ENCODE results near the gene CRYL1.

CRYL1 gene

GRCh38 chr13:20401931-20402856, 123.5 kb downstream of the CRYL1 start:
- no peak for TF ChIP-seq CTCF (IDR thresholded peaks at IDR 0.05; ENCODE audit: insufficient read depth, missing control alignments)
- FAIRE-seq (no peak), DNase-seq (ENCODE audit: insufficient read length, low spot score) (no peak)

GRCh38 chr13:20401531-20401930, 124.1 kb downstream of the CRYL1 start:
- no peak for TF ChIP-seq CTCF (IDR thresholded peaks at IDR 0.05; ENCODE audit: insufficient read depth, missing control alignments)
- no peak for FAIRE-seq

GRCh38 chr13:20400774-20401173, 124.9 kb downstream of the CRYL1 start:
- FAIRE-seq (no peak), DNase-seq (ENCODE audit: insufficient read length, low spot score) (no peak)
- TF ChIP-seq CTCF (IDR thresholded peaks at IDR 0.05; ENCODE audit: insufficient read depth, missing control alignments): no peak

More at GRCh38 chr13:20401531-20401930, 124.1 kb downstream of the CRYL1 start:
- no peak for DNase-seq (ENCODE audit: insufficient read length, low spot score)

DNA sequence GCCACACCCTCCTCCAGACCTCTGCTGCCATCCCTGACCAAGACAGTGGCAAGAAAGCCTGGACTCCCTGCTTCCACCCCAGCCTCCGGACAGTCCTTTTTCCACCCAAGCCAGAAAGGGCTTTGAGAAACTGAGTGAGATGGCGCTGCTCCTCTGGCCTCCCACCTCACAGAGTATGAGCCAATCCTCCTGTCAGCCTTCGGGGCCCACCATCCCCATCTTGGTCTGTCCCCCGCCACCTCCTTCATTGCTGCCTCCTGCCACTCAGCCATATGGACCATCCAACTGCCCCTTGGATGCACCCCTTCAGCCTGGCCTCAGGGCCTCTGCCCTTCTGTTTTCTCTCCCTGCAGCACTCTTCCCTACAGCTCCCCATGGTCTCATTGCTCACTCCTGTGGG, 125.7 kb downstream of the CRYL1 start:
- FAIRE-seq (no peak), DNase-seq (ENCODE audit: insufficient read length, low spot score) (no peak)
- TF ChIP-seq CTCF (IDR thresholded peaks at IDR 0.05; ENCODE audit: insufficient read depth, missing control alignments): no peak

GRCh38 chr13:20399515-20399914, 126.1 kb downstream of the CRYL1 start:
- no peak for TF ChIP-seq CTCF (IDR thresholded peaks at IDR 0.05; ENCODE audit: insufficient read depth, missing control alignments)
- no peak for DNase-seq (ENCODE audit: insufficient read length, low spot score)
- no peak for FAIRE-seq

DNA sequence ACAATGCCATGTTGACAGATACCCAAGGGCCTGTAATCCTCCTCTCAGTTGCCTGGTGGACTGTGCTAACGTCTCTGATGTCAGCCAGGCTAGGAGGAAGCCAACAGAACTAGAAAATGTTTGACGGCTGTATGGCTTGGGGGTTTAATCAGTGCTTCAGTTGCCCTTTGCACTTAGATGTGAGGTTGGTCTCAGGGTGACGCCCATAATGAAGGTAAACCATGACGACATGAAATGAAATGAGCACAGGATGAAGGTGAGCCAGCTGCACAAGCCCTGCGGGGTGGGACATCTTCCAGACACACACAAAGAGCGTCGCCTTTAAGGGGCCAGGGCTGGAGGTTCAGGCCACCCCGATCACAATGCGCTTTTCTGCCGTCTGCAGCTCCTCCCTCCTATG, 127.2 kb downstream of the CRYL1 start:
- FAIRE-seq: no peak
- DNase-seq (ENCODE audit: insufficient read length, low spot score): no peak
- TF ChIP-seq CTCF (IDR thresholded peaks at IDR 0.05; ENCODE audit: insufficient read depth, missing control alignments): no peak

DNA sequence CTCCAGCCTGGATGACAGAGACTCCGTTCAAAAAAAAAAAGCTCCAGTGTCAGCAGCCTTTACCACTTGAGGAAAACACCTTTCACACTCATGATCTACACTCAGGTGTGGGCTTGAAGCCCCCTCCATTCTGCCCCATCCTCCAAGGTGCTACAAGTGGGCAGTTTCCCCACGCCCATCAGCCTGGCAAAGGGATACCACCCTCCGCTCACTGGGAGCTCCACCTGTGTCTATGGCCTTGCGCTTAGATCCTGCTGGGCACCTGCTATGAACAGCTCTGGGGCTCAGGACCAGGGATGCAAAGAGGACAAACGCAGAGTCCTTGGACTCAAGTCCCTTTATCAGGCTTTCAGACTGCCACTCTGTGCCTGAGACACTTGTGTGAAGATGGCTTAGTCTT, 127.8 kb downstream of the CRYL1 start:
- no peak for TF ChIP-seq CTCF (IDR thresholded peaks at IDR 0.05; ENCODE audit: insufficient read depth, missing control alignments)
- FAIRE-seq (no peak), DNase-seq (ENCODE audit: insufficient read length, low spot score) (no peak)

All from D721Med (cell line).